ENCODE data around the gene NCOR1.

NCOR1 gene

DNA sequence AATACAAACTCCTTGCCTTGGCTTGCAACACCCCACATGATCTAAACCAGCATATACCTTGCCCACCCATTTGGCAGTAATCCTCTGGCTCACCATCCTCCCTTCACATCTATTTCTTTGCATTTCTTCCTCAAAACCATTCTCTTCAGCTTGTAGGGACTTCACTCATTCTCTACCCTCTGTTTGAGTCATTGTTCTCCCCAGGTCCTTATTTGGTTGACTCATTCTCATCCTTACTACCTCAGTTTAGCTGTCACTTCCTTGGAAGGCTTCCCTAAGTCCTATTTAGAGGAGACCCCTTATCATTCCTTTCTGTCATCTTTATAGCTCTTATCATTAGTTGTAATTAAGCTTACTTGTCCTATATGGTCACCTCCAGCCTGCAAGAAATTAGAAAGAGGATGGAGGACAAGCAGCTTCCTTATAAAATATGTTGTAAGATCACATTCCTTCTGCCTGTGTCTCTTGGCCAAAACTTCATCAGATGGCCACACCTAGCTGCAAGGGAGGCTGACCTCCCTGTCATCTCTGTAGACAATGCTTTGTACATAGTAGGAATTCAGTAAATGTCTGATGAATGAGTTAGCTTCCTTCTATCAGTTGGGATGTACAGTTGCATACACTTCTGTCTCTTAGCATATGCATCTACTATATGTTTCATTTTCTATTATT lies 214.0 kb downstream of the NCOR1 start:
- peak; percentile 60 to 76 for DNase-seq
- Histone ChIP-seq H3K4me2 (ENCODE audit: low read length) (peak overlapping the region; percentile 88), H3K23ac (ENCODE audit: low read length) (no peak overlapping the region), H3K36me3 (ENCODE audit: control insufficient read depth in 1 of 2, insufficient read depth in 2 of 2, low read length in 2 of 2) (peaks cover 17 to 30% of the 10 kb centered on the region in 2 experiments), H3K4me3 (ENCODE audit: low read depth, low read length) (no peak overlapping the region), H3K79me1 (ENCODE audit: low read length) (peaks cover 7% of the 10 kb centered on the region), H2BK12ac (ENCODE audit: low read length) (no peak overlapping the region), H3K9me3 (ENCODE audit: insufficient read depth, low read depth, low read length) (no peaks in the 10 kb centered on the region), H2BK120ac (ENCODE audit: insufficient read depth, low read length, poor library complexity) (no peak overlapping the region), H3K9ac (ENCODE audit: low read length) (no peak overlapping the region), H4K91ac (ENCODE audit: low read depth, low read length) (no peak overlapping the region), H2AK5ac (ENCODE audit: low read length) (no peak overlapping the region), H3K4me1 (ENCODE audit: control insufficient read depth in 1 of 2, insufficient read depth in 2 of 2, low read length in 2 of 2) (peaks cover 0 to 5% of the 10 kb centered on the region in 2 experiments), H2AFZ (ENCODE audit: insufficient read depth, low read length, poor library complexity) (no peak overlapping the region), H3K27me3 (ENCODE audit: insufficient read depth, low read length) (no peaks in the 10 kb centered on the region), H3K4ac (ENCODE audit: low read depth, low read length) (peak overlapping the region; percentile 76), H3K14ac (ENCODE audit: low read length) (no peak overlapping the region), H2BK5ac (ENCODE audit: low read depth, low read length, poor library complexity) (no peak overlapping the region), H3K18ac (ENCODE audit: low read length) (no peak overlapping the region), H3K27ac (ENCODE audit: low read depth, low read length) (no peak overlapping the region), H4K8ac (ENCODE audit: low read depth, low read length) (no peak overlapping the region), H3K79me2 (ENCODE audit: control insufficient read depth, insufficient read depth, low read length, poor library complexity) (peaks cover 9% of the 10 kb centered on the region), H4K12ac (ENCODE audit: low read depth, low read length) (no peak overlapping the region)

DNA sequence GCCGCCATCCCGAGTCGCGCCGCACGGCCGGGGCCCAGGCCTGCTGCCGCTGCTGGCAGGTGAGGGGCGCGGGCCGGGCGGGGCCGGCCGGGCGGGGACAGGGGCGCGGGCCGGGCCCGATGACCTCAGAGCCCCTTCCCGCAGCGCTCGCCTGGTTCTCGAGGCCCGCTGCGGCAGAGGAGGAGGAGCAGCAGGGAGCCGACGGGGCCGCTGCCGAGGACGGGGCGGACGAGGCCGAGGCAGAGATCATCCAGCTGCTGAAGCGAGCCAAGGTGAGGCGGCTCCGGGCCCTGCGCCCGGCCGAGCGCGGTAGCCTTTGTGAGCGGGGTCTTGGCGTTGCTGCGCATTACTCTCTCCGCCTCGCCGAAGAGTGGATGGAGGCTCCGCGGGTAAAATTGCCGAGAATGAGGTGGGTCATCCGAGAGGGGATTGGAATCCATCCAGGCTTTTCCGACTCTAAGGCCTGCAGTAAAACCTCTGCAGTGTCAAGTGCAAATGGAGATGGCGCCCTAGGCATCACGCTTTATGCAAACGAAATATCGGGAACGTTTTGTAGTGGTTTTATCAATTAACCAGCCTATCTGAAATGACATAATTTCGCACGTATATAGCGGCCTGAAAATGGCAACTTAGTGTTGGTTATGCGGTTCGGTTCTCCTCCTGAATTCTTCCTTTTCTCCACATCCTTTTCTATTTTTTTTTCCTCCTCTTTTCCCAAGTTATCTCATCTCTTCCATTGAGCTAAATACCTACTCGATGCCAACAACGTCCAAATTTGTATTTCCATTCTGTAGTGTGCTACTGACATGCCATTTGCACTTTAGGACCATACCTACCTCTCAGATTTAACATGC lies 215.1 kb downstream of the NCOR1 start:
- Histone ChIP-seq H3K79me2 (ENCODE audit: control insufficient read depth, insufficient read depth, low read length, poor library complexity) (peaks cover 9% of the 10 kb centered on the region), H2AK5ac (ENCODE audit: low read length) (no peak overlapping the region), H4K91ac (ENCODE audit: low read depth, low read length) (peak overlapping the region; percentile 61), H3K18ac (ENCODE audit: low read length) (peak overlapping the region; percentile 89), H3K79me1 (ENCODE audit: low read length) (peaks cover 7% of the 10 kb centered on the region), H2AFZ (ENCODE audit: insufficient read depth, low read length, poor library complexity) (peak overlapping the region; percentile 81), H3K27ac (ENCODE audit: low read depth, low read length) (peak overlapping the region; percentile 75), H3K4ac (ENCODE audit: low read depth, low read length) (peak overlapping the region; percentile 76), H3K4me2 (ENCODE audit: low read length) (peak overlapping the region; percentile 88), H2BK5ac (ENCODE audit: low read depth, low read length, poor library complexity) (no peak overlapping the region), H3K9ac (ENCODE audit: low read length) (peak overlapping the region; percentile 77), H3K4me3 (ENCODE audit: low read depth, low read length) (peak overlapping the region; percentile 95), H2BK120ac (ENCODE audit: insufficient read depth, low read length, poor library complexity) (peak overlapping the region; percentile 64), H3K27me3 (ENCODE audit: insufficient read depth, low read length) (no peaks in the 10 kb centered on the region), H3K36me3 (ENCODE audit: control insufficient read depth in 1 of 2, insufficient read depth in 2 of 2, low read length in 2 of 2) (peaks cover 15 to 23% of the 10 kb centered on the region in 2 experiments), H4K12ac (ENCODE audit: low read depth, low read length) (peak overlapping the region; percentile 71), H3K14ac (ENCODE audit: low read length) (peak overlapping the region; percentile 90), H2BK12ac (ENCODE audit: low read length) (no peak overlapping the region), H4K8ac (ENCODE audit: low read depth, low read length) (peak overlapping the region; percentile 67), H3K4me1 (ENCODE audit: control insufficient read depth in 1 of 2, insufficient read depth in 2 of 2, low read length in 2 of 2) (peaks cover 0 to 5% of the 10 kb centered on the region in 2 experiments), H3K23ac (ENCODE audit: low read length) (no peak overlapping the region), H3K9me3 (ENCODE audit: insufficient read depth, low read depth, low read length) (no peaks in the 10 kb centered on the region)
- peak; percentile 47 to 61 for DNase-seq
- WGBS (ENCODE audit: extremely low coverage, insufficient coverage, insufficient read length) = no CpG with 5 or more reads among the region's 64 CpGs

DNA sequence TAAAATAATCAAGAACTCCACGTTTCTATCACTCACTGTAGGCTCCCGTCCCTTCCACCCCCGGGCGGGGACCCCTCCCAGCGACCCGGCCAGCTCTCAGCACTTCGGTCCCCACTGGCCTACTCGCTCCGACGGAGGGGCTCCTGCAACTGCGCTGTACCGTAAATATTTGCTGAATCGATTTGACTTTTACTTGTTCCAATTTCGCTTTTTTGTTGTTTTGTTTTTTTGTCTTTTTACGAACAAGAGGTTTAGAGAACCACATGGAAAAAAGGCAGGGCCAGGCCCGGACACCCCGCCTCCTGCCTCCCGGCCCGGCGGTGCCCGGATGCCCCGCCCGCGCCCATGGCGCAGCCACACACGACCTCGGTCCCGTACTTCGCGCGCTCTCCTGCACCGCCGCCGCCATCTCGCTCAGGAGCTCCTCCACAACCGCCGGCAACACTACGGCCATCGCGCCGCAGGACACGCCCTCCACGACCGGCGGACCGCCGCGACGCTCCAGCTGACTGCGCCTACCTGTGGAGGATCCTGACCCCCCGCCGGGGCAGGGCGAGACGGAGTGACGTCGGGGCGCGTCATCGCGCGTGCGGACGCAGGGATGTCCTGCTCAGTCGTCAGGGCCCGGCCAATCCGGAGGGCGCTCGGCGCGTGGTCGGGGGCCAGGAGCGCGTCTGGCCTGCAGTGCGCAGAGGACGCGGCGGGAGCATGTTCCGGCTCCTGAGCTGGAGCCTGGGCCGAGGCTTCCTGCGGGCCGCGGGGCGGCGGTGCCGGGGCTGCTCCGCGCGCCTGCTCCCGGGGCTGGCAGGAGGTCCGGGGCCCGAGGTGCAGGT lies 216.0 kb downstream of the NCOR1 start, which contains the start of the genes TTC19 and ZSWIM7:
Gene TTC19 (plus strand): TSS at position 684 of the 833 bp plus-strand sequence. CDS start 25 bp downstream, at position 709.
Gene ZSWIM7 (minus strand): TSS at position 564 of the 833 bp plus-strand sequence. CDS start 110 bp downstream, at position 454.
- Histone ChIP-seq H3K4me1 (ENCODE audit: control insufficient read depth in 1 of 2, insufficient read depth in 2 of 2, low read length in 2 of 2) (peaks cover 0 to 5% of the 10 kb centered on the region in 2 experiments), H3K27me3 (ENCODE audit: insufficient read depth, low read length) (no peaks in the 10 kb centered on the region), H3K36me3 (ENCODE audit: control insufficient read depth in 1 of 2, insufficient read depth in 2 of 2, low read length in 2 of 2) (peaks cover 10 to 17% of the 10 kb centered on the region in 2 experiments), H3K18ac (ENCODE audit: low read length) (peak within 1 kb of the TSS; percentile 89), H3K14ac (ENCODE audit: low read length) (peak within 1 kb of the TSS; percentile 90), H2BK12ac (ENCODE audit: low read length) (no peak within 1 kb of the TSS), H3K4ac (ENCODE audit: low read depth, low read length) (peak within 1 kb of the TSS; percentile 76), H3K23ac (ENCODE audit: low read length) (no peak within 1 kb of the TSS), H3K9ac (ENCODE audit: low read length) (peak within 1 kb of the TSS; percentile 81), H3K27ac (ENCODE audit: low read depth, low read length) (peak within 1 kb of the TSS; percentile 88), H3K4me2 (ENCODE audit: low read length) (peak within 1 kb of the TSS; percentile 88), H4K12ac (ENCODE audit: low read depth, low read length) (peak within 1 kb of the TSS; percentile 71), H2BK120ac (ENCODE audit: insufficient read depth, low read length, poor library complexity) (peak within 1 kb of the TSS; percentile 64), H2BK5ac (ENCODE audit: low read depth, low read length, poor library complexity) (peak within 1 kb of the TSS; percentile 11), H3K79me2 (ENCODE audit: control insufficient read depth, insufficient read depth, low read length, poor library complexity) (peaks cover 9% of the 10 kb centered on the region), H4K8ac (ENCODE audit: low read depth, low read length) (peak within 1 kb of the TSS; percentile 83), H2AFZ (ENCODE audit: insufficient read depth, low read length, poor library complexity) (peak within 1 kb of the TSS; percentile 81), H3K79me1 (ENCODE audit: low read length) (peaks cover 7% of the 10 kb centered on the region), H3K9me3 (ENCODE audit: insufficient read depth, low read depth, low read length) (no peaks in the 10 kb centered on the region), H2AK5ac (ENCODE audit: low read length) (no peak within 1 kb of the TSS), H4K91ac (ENCODE audit: low read depth, low read length) (peak within 1 kb of the TSS; percentile 61), H3K4me3 (ENCODE audit: low read depth, low read length) (peak within 1 kb of the TSS; percentile 95)
- DNase-seq = peak; percentile 96
- no CpG with 5 or more reads among the region's 91 CpGs for WGBS (ENCODE audit: extremely low coverage, insufficient coverage, insufficient read length)

GRCh38 chr17:15998031-15998562 lies 217.2 kb downstream of the NCOR1 start:
- H2BK120ac ChIP-seq (ENCODE audit: insufficient read depth, low read length, poor library complexity) = no peak overlapping the region
- peak in 1 of 2 donors; percentile 14 for DNase-seq
- no peak overlapping the region for H2BK5ac ChIP-seq (ENCODE audit: low read depth, low read length, poor library complexity)
- H2AFZ ChIP-seq (ENCODE audit: insufficient read depth, low read length, poor library complexity) = no peak overlapping the region
- no peak overlapping the region for H2BK12ac ChIP-seq (ENCODE audit: low read length)
- no peak overlapping the region for H3K9ac ChIP-seq (ENCODE audit: low read length)
- H3K23ac ChIP-seq (ENCODE audit: low read length) = no peak overlapping the region
- no peak overlapping the region for H3K27ac ChIP-seq (ENCODE audit: low read depth, low read length)
- H3K4me1 ChIP-seq (ENCODE audit: control insufficient read depth in 1 of 2, insufficient read depth in 2 of 2, low read length in 2 of 2) = peaks cover 0 to 5% of the 10 kb centered on the region in 2 experiments
- no peak overlapping the region for H3K4me2 ChIP-seq (ENCODE audit: low read length)
- no peak overlapping the region for H3K4ac ChIP-seq (ENCODE audit: low read depth, low read length)
- H3K27me3 ChIP-seq (ENCODE audit: insufficient read depth, low read length) = no peaks in the 10 kb centered on the region
- no CpG with 5 or more reads among the region's 4 CpGs for WGBS (ENCODE audit: extremely low coverage, insufficient coverage, insufficient read length)
- H3K18ac ChIP-seq (ENCODE audit: low read length) = no peak overlapping the region
- H4K91ac ChIP-seq (ENCODE audit: low read depth, low read length) = no peak overlapping the region
- peaks cover 7% of the 10 kb centered on the region for H3K79me1 ChIP-seq (ENCODE audit: low read length)
- no peaks in the 10 kb centered on the region for H3K9me3 ChIP-seq (ENCODE audit: insufficient read depth, low read depth, low read length)
- no peak overlapping the region for H4K12ac ChIP-seq (ENCODE audit: low read depth, low read length)
- H4K8ac ChIP-seq (ENCODE audit: low read depth, low read length) = no peak overlapping the region
- no peak overlapping the region for H3K14ac ChIP-seq (ENCODE audit: low read length)
- no peak overlapping the region for H3K4me3 ChIP-seq (ENCODE audit: low read depth, low read length)
- H2AK5ac ChIP-seq (ENCODE audit: low read length) = no peak overlapping the region
- H3K36me3 ChIP-seq (ENCODE audit: control insufficient read depth in 1 of 2, insufficient read depth in 2 of 2, low read length in 2 of 2) = peaks cover 10% of the 10 kb centered on the region in 2 experiments
- H3K79me2 ChIP-seq (ENCODE audit: control insufficient read depth, insufficient read depth, low read length, poor library complexity) = peaks cover 9% of the 10 kb centered on the region
